Mesendoderm (in vitro differentiated cells): ENCODE measurements around the gene DEPDC7.
A peak's percentile ranks its signal among the peaks of the same experiment; 100 is the strongest.

ENCODE experiments used
- DNase-seq: peaks from one replicate; pipeline ENCODE4 v3.0.0; 2013
- H2AK5ac ChIP-seq: 2 replicates; pipeline ENCODE4 v1.6.1; 2013; ENCODE audit warnings: low read length, inconsistent platforms
- H2BK120ac ChIP-seq: 2 replicates; pipeline ENCODE4 v1.6.1; 2013; ENCODE audit warnings: low read depth, mild to moderate bottlenecking, low read length, moderate library complexity, mixed read lengths
- H2BK15ac ChIP-seq: replicated peaks from 2 replicates; pipeline ENCODE4 v1.6.1; 2013; ENCODE audit warnings: low read depth, mild to moderate bottlenecking, moderate library complexity
- H2BK5ac ChIP-seq: 2 replicates; pipeline ENCODE4 v1.6.1; 2013; ENCODE audit warnings: low read length, inconsistent platforms
- H3K18ac ChIP-seq: 2 replicates; pipeline ENCODE4 v1.6.1; 2013; ENCODE audit warnings: mild to moderate bottlenecking, low read length, mixed read lengths
- H3K23ac ChIP-seq: one replicate; pipeline ENCODE4 v1.6.1; 2013; ENCODE audit warnings: low read length
- H3K27ac ChIP-seq: 2 replicates; pipeline ENCODE4 v1.5.1; 2013; ENCODE audit warnings: low read depth, mild to moderate bottlenecking, inconsistent platforms, low read length, moderate library complexity
- H3K27me3 ChIP-seq: 2 replicates; pipeline ENCODE4 v1.6.1; 2013; ENCODE audit warnings: low read length, control low read depth, mild to moderate bottlenecking, inconsistent platforms; ENCODE audit not compliant: insufficient read depth, poor library complexity
- H3K36me3 ChIP-seq: 2 replicates; pipeline ENCODE4 v1.6.1; 2013; ENCODE audit warnings: low read length, inconsistent platforms; ENCODE audit not compliant: control insufficient read depth, insufficient read depth
- H3K4ac ChIP-seq: one replicate; pipeline ENCODE4 v1.6.1; 2013; ENCODE audit warnings: low read depth, mild to moderate bottlenecking, low read length, moderate library complexity
- H3K4me1 ChIP-seq: 2 replicates; pipeline ENCODE4 v1.6.1; 2013; ENCODE audit warnings: low read depth, low read length, inconsistent platforms; ENCODE audit not compliant: control insufficient read depth
- H3K4me2 ChIP-seq: 2 replicates; pipeline ENCODE4 v1.6.1; 2013; ENCODE audit warnings: low read length
- H3K4me3 ChIP-seq: 2 replicates; pipeline ENCODE4 v1.5.1; 2013; ENCODE audit warnings: mild to moderate bottlenecking, low read length
- H3K56ac ChIP-seq: one replicate; pipeline ENCODE4 v1.6.1; 2013; ENCODE audit warnings: low read length
- H3K79me1 ChIP-seq: 2 replicates; pipeline ENCODE4 v1.6.1; 2013; ENCODE audit warnings: low read length, inconsistent platforms
- H3K79me2 ChIP-seq: 2 replicates; pipeline ENCODE4 v1.6.1; 2013; ENCODE audit warnings: mild to moderate bottlenecking, low read length; ENCODE audit not compliant: control insufficient read depth, insufficient read depth
- H3K9ac ChIP-seq: 2 replicates; pipeline ENCODE4 v1.6.1; 2013; ENCODE audit warnings: low read length, inconsistent platforms
- H4K5ac ChIP-seq: one replicate; pipeline ENCODE4 v1.6.1; 2013; ENCODE audit warnings: low read length
- H4K8ac ChIP-seq: one replicate; pipeline ENCODE4 v1.6.1; 2013; ENCODE audit warnings: low read depth, mild to moderate bottlenecking, control low read depth, low read length, moderate library complexity
- WGBS: extraction: QIAGEN DNeasy Blood & Tissue Kit; methylation state at CpG from one replicate; pipeline ENCODE4 v1.1.7; 2013; ENCODE audit warnings: low lambda C conversion rate, missing lambda C conversion rate; ENCODE audit not compliant: insufficient coverage; ENCODE audit errors: extremely low coverage; 5-methylcytosine and 5-hydroxymethylcytosine counted together

DEPDC7 gene

DNA sequence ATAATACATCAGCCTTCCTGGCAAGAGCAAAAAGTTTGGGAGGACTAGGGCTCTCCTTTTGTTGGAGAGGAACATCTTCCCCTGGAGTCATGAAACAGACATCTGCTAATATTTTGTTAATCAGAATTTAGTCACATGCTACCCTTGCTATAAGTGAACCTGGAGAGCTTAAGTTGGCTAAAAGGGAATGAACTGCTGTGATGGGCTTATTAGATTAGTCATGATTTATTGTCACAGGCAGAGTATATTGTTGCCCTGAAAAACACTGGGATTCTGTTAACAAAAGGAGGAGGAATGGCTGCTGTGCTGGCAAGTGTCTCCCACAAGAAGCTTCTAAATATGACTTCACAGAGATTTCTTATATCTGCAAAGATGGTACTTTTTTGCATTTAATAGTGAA, 39.7 kb downstream of the DEPDC7 start:
- no peak overlapping the region for H3K4ac ChIP-seq
- no peak overlapping the region for H3K4me2 ChIP-seq
- no peak overlapping the region for H3K9ac ChIP-seq
- no peaks in the 10 kb centered on the region for H3K27me3 ChIP-seq
- no peak overlapping the region for H2BK120ac ChIP-seq
- no peak overlapping the region for H3K23ac ChIP-seq
- no peaks in the 10 kb centered on the region for H3K79me1 ChIP-seq
- no peak overlapping the region for H2AK5ac ChIP-seq
- H3K79me2 ChIP-seq, result no peaks in the 10 kb centered on the region
- peak overlapping the region; percentile 19 for H3K56ac ChIP-seq
- no peak overlapping the region for H3K27ac ChIP-seq
- H2BK15ac ChIP-seq, result no peak overlapping the region
- H3K18ac ChIP-seq, result no peak overlapping the region
- no peak overlapping the region for H4K8ac ChIP-seq
- H2BK5ac ChIP-seq, result no peak overlapping the region
- H3K4me1 ChIP-seq, result no peaks in the 10 kb centered on the region
- H3K36me3 ChIP-seq, result peaks cover 2% of the 10 kb centered on the region
- no peak for DNase-seq
- no peak overlapping the region for H4K5ac ChIP-seq
- H3K4me3 ChIP-seq, result no peak overlapping the region

DNA sequence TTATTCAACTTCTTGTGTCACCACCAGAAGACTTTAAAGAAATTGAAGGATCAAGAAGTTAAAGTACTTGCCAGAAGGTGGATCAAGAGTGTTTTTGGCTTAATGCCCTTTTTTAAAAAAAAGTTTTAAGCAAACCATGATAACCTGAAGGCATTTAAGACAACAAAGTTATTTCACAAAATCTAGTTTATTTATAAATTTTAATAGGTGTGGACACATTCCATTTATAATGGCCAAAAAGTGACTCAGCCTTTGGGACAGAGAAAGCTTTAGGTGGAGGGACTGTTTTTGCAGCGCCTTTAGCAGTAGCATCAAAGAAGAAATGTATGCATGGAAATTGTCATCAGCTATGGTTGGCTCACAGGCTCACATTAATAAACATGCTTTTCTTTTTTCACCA, 41.6 kb downstream of the DEPDC7 start:
- WGBS, result no CpG with 5 or more reads among the region's 1 CpG
- H3K4me2 ChIP-seq, result no peak overlapping the region

DNA sequence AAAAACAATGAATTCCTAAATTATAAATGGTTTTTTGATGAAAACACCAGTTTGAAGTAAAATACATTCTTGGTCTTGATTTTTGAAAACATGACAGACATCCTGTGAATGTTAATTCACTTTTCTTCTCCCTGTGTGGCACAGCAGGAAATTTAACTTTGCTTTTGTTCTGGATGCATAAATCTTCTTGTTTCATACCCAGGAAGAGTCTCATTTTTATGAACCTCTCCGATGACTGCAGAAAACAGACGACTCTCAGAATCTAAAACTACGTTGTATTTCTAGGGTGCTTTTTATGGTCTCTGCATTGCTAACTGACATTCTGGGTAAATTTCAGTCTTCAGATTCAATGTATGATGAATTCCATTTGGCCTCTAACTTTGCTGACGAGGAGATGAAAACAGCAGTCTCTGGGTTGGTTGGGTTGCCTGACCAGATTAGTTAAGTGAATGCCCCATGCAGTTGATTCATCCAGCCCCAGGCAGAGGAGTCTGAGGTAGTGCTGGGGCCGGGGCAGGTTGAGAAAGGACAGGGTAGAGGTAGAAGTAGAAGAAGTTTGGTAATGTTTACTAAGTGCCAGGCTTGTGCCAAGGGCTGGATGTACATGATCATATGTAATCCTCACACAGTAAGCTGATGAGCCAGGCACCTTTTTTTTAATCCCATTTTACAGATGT, 43.8 kb downstream of the DEPDC7 start:
- no peak for DNase-seq
- Histone ChIP-seq H3K4ac (no peak overlapping the region), H3K4me2 (no peak overlapping the region), H3K18ac (no peak overlapping the region), H3K79me2 (no peaks in the 10 kb centered on the region), H2AK5ac (no peak overlapping the region), H3K36me3 (peaks cover 5% of the 10 kb centered on the region), H2BK15ac (no peak overlapping the region), H3K27ac (no peak overlapping the region), H2BK5ac (no peak overlapping the region), H4K5ac (no peak overlapping the region), H3K27me3 (no peaks in the 10 kb centered on the region), H3K23ac (no peak overlapping the region), H3K4me1 (no peaks in the 10 kb centered on the region), H3K56ac (no peak overlapping the region), H3K9ac (no peak overlapping the region), H4K8ac (no peak overlapping the region), H3K79me1 (no peaks in the 10 kb centered on the region), H2BK120ac (no peak overlapping the region), H3K4me3 (no peak overlapping the region)
- no CpG with 5 or more reads among the region's 5 CpGs for WGBS

More for the DNA sequence above, 41.6 kb downstream of the DEPDC7 start:
- Histone ChIP-seq H3K27ac (no peak overlapping the region), H2BK5ac (no peak overlapping the region), H3K23ac (no peak overlapping the region), H3K27me3 (no peaks in the 10 kb centered on the region), H3K36me3 (peaks cover 5% of the 10 kb centered on the region), H3K4me3 (no peak overlapping the region), H2AK5ac (no peak overlapping the region), H3K4me1 (no peaks in the 10 kb centered on the region), H3K9ac (no peak overlapping the region), H3K18ac (no peak overlapping the region), H4K5ac (no peak overlapping the region), H3K4ac (no peak overlapping the region), H3K79me1 (no peaks in the 10 kb centered on the region), H3K56ac (no peak overlapping the region), H2BK15ac (no peak overlapping the region), H3K79me2 (no peaks in the 10 kb centered on the region), H4K8ac (no peak overlapping the region), H2BK120ac (no peak overlapping the region)
- DNase-seq, result no peak

DNA sequence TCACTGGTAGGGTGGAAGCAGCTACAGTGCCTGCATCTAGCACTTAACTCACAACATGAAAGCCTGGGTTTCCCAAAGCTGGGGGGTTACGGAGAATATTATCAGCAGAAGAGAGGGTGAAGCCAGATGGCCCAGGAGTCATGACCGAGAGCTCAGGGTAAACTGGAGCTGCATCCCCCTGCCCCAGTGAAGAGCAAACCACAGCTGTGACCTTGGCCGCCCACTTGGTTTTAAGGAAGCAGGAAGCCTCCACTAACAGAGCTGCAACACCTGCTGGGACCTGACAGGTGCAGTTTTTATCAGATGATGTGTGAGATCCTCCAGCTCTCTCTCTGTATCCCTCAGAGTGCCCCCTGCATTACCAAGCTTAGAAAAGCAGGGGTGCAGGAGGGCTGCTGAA, 44.6 kb downstream of the DEPDC7 start:
- DNase-seq, result no peak
- no peaks in the 10 kb centered on the region for H3K4me1 ChIP-seq
- no peaks in the 10 kb centered on the region for H3K79me1 ChIP-seq
- no peaks in the 10 kb centered on the region for H3K27me3 ChIP-seq
- no peak overlapping the region for H3K4me3 ChIP-seq
- no CpG with 5 or more reads among the region's 3 CpGs for WGBS
- H3K18ac ChIP-seq, result no peak overlapping the region
- no peak overlapping the region for H3K23ac ChIP-seq
- H2BK120ac ChIP-seq, result no peak overlapping the region
- H3K9ac ChIP-seq, result no peak overlapping the region
- H3K56ac ChIP-seq, result peak overlapping the region; percentile 34
- H2BK15ac ChIP-seq, result no peak overlapping the region
- H4K5ac ChIP-seq, result no peak overlapping the region
- no peak overlapping the region for H3K4ac ChIP-seq
- H3K27ac ChIP-seq, result no peak overlapping the region
- no peak overlapping the region for H3K4me2 ChIP-seq
- H2BK5ac ChIP-seq, result no peak overlapping the region
- no peak overlapping the region for H2AK5ac ChIP-seq
- peaks cover 5% of the 10 kb centered on the region for H3K36me3 ChIP-seq
- no peaks in the 10 kb centered on the region for H3K79me2 ChIP-seq
- H4K8ac ChIP-seq, result no peak overlapping the region

DNA sequence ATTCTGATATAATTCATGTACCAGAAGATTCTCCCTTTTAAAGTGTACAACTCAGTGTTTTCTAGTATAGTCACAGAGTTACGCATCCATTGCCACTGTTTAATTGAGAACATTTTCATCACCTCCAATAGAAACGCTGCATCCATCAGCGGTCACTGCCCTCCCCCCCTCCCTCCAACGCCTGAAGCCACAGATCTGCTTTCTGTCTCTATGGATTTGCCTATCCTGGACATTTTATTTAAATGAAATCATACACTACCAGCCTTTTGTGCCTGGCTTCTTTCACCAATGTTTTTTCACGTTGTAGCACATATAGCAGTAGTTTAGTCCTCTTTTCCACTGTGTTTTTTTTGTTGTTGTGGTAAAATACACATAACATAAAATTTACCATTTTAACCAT, 46.5 kb downstream of the DEPDC7 start:
- no peak overlapping the region for H3K56ac ChIP-seq
- peaks cover 13% of the 10 kb centered on the region for H3K36me3 ChIP-seq
- no peaks in the 10 kb centered on the region for H3K4me1 ChIP-seq
- H3K4me2 ChIP-seq, result no peak overlapping the region
- no peak overlapping the region for H4K5ac ChIP-seq
- no peak overlapping the region for H3K27ac ChIP-seq
- H3K4ac ChIP-seq, result no peak overlapping the region
- no peaks in the 10 kb centered on the region for H3K79me2 ChIP-seq
- H3K9ac ChIP-seq, result no peak overlapping the region
- no peak overlapping the region for H2BK5ac ChIP-seq
- H4K8ac ChIP-seq, result no peak overlapping the region
- no peak overlapping the region for H3K23ac ChIP-seq
- no peak overlapping the region for H2BK120ac ChIP-seq
- no peak overlapping the region for H3K4me3 ChIP-seq
- H3K27me3 ChIP-seq, result no peaks in the 10 kb centered on the region
- no peak overlapping the region for H2BK15ac ChIP-seq
- no peak overlapping the region for H3K18ac ChIP-seq
- no peak overlapping the region for H2AK5ac ChIP-seq
- no peak for DNase-seq
- no CpG with 5 or more reads among the region's 5 CpGs for WGBS
- H3K79me1 ChIP-seq, result no peaks in the 10 kb centered on the region

DNA sequence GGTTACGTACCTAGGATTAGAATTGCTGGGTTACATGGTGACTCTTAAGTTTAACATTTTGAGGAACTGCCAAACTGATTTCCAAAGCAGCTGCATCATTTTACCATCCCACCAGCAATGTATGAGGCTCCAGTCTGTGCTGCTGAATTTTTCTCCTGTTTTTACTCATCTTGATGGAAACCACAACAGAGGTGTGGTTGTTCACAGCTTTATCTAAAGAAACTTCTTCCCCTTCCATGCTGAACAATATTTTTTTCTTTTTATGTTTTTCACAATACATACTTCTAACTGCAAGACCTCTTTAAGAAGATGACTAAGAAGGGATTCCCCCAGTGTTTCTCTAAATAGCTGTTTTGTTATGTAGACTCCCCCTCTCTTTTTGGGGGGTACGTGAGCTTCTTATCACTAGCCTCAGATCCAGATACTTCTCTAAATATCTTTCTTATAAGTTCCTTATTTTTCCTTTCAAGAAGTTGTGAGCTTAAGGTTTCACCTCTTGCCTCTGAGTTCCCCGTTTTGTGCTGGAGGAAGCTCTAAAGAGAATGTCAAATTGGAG, 47.7 kb downstream of the DEPDC7 start:
- no peak for DNase-seq

More for the DNA sequence above, 47.7 kb downstream of the DEPDC7 start:
- Histone ChIP-seq H3K27ac (no peak overlapping the region), H3K79me1 (no peaks in the 10 kb centered on the region), H2AK5ac (no peak overlapping the region), H3K23ac (no peak overlapping the region), H2BK15ac (no peak overlapping the region), H3K4me1 (no peaks in the 10 kb centered on the region), H3K9ac (no peak overlapping the region), H3K4me3 (no peak overlapping the region), H2BK5ac (no peak overlapping the region), H3K4me2 (no peak overlapping the region), H3K18ac (no peak overlapping the region), H4K8ac (no peak overlapping the region), H3K36me3 (peaks cover 13% of the 10 kb centered on the region), H3K4ac (no peak overlapping the region), H3K56ac (no peak overlapping the region), H3K79me2 (no peaks in the 10 kb centered on the region), H4K5ac (no peak overlapping the region), H3K27me3 (no peaks in the 10 kb centered on the region), H2BK120ac (no peak overlapping the region)
- WGBS, result no CpG with 5 or more reads among the region's 3 CpGs
